ENCODE data around the gene SEPTIN8. TPM values are rescaled to one million over a fixed set of nuclear protein-coding genes. Genes with fewer than 3 reads are reported as not detected.

Gene SEPTIN8
- total RNA-seq, 1 experiment from 2014 or later = 24.2 TPM

DNA sequence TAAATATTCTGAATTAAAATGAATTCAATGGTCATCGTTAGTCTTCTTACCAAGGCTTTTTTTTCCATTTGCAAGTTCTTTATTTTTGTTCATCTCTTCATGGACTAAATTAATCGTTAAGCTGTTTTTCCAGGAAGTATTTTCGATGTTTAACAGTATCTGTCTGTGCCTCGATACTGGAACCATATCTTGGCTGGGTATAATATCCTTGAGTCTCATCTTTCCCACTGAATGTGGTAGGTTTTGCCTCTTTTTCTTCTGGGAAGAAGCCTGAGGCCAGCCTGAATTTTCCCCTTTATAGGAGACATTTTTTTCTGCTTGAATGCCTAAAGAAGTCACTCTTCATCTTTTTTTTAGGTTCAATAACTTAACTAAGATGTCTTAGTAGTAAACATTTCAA, 4.0 kb upstream of the SEPTIN8 start:
- H3F3A ChIP-seq (ENCODE audit: insufficient read depth, low read depth) = 0 out of 2 replicates have a peak, but pooled peaks cover 5% of the 10 kb centered on the region
- POLR2A ChIA-PET (ENCODE audit: unreplicated experiment) = interaction anchor here (0.9 kb wide), 1 partner anchor 32 kb away, joined by 11 read pairs; no protein-coding TSS in a partner anchor
- H3K27ac ChIP-seq = no peak overlapping the region
- TF ChIP-seq EZH2 (IDR thresholded peaks at IDR 0.05; ENCODE audit: low read depth) = no peak
- TF ChIP-seq, protein P1, sequence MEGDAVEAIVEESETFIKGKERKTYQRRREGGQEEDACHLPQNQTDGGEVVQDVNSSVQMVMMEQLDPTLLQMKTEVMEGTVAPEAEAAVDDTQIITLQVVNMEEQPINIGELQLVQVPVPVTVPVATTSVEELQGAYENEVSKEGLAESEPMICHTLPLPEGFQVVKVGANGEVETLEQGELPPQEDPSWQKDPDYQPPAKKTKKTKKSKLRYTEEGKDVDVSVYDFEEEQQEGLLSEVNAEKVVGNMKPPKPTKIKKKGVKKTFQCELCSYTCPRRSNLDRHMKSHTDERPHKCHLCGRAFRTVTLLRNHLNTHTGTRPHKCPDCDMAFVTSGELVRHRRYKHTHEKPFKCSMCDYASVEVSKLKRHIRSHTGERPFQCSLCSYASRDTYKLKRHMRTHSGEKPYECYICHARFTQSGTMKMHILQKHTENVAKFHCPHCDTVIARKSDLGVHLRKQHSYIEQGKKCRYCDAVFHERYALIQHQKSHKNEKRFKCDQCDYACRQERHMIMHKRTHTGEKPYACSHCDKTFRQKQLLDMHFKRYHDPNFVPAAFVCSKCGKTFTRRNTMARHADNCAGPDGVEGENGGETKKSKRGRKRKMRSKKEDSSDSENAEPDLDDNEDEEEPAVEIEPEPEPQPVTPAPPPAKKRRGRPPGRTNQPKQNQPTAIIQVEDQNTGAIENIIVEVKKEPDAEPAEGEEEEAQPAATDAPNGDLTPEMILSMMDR (conservative IDR thresholded peaks at IDR 0.05) = no peak
- H4K20me1 ChIP-seq (ENCODE audit: insufficient read depth) = no peaks in the 10 kb centered on the region
- DNase-seq = no peak
- no peak overlapping the region for H2AFZ ChIP-seq
- intact Hi-C loops (cut with micrococcal nuclease; ENCODE audit: unreplicated experiment) = no loop called here
- H3K4me1 ChIP-seq (replicated peaks; ENCODE audit: insufficient read depth) = peaks cover 3% of the 10 kb centered on the region
- no peak overlapping the region for H3K4me2 ChIP-seq
- CTCF ChIA-PET = interaction anchor here (0.6 kb wide), 1 partner anchor 393 kb away, joined by 3 read pairs; no protein-coding TSS in a partner anchor
- H3K27me3 ChIP-seq (ENCODE audit: insufficient read depth, low read depth) = no peaks in the 10 kb centered on the region; the same call in 1 of the 2 replicates
- H3K4me3 ChIP-seq = no peak overlapping the region
- BruUV-seq (replicated peaks) = no TSS peak
- H3K36me3 ChIP-seq (ENCODE audit: low read depth) = no peaks in the 10 kb centered on the region
- H3K79me2 ChIP-seq (ENCODE audit: low read depth) = no peaks in the 10 kb centered on the region
- H3K9me2 ChIP-seq (ENCODE audit: insufficient read depth) = no peaks in the 10 kb centered on the region
- H3K9me3 ChIP-seq (ENCODE audit: insufficient read depth, low read depth) = no peaks in the 10 kb centered on the region

DNA sequence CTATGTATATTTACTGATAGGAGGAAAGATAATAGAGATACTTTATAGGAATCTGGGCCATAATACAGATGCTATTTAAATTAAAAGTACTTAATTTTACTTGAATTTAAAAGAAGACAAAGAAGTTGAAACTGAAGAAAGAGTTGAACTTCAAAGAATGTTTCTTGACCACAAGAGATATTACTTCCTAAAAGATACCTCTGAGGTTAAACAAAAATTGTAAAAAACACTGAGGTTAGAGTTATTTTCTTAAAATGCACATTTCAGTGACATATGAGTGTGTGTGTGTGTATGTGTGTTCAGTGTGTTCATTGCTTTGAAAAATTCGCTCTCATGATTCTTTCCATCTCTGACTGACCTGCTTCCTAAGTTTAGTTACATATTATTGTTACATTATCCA, 3.5 kb upstream of the SEPTIN8 start:
- TF ChIP-seq, protein P1 (conservative IDR thresholded peaks at IDR 0.05) = no peak
- TF ChIP-seq EZH2 (IDR thresholded peaks at IDR 0.05; ENCODE audit: low read depth) = no peak
- Histone ChIP-seq H3K79me2 (ENCODE audit: low read depth) (no peaks in the 10 kb centered on the region), H3F3A (ENCODE audit: insufficient read depth, low read depth) (0 out of 2 replicates have a peak, but pooled peaks cover 5% of the 10 kb centered on the region), H3K36me3 (ENCODE audit: low read depth) (no peaks in the 10 kb centered on the region), H3K9me3 (ENCODE audit: insufficient read depth, low read depth) (no peaks in the 10 kb centered on the region), H3K4me3 (no peak overlapping the region), H3K9me2 (ENCODE audit: insufficient read depth) (no peaks in the 10 kb centered on the region), H4K20me1 (ENCODE audit: insufficient read depth) (no peaks in the 10 kb centered on the region), H2AFZ (no peak overlapping the region), H3K4me1 (replicated peaks; ENCODE audit: insufficient read depth) (peaks cover 8% of the 10 kb centered on the region), H3K27me3 (ENCODE audit: insufficient read depth, low read depth) (no peaks in the 10 kb centered on the region; the same call in 1 of the 2 replicates), H3K4me2 (no peak overlapping the region), H3K27ac (no peak overlapping the region)
- BruUV-seq (replicated peaks) = no TSS peak
- intact Hi-C loops (cut with micrococcal nuclease; ENCODE audit: unreplicated experiment) = no loop called here
- DNase-seq = no peak
- CTCF ChIA-PET = no interaction called here
- POLR2A ChIA-PET (ENCODE audit: unreplicated experiment) = interaction anchor here (0.9 kb wide), 1 partner anchor 33 kb away, joined by 11 read pairs; no protein-coding TSS in a partner anchor

DNA sequence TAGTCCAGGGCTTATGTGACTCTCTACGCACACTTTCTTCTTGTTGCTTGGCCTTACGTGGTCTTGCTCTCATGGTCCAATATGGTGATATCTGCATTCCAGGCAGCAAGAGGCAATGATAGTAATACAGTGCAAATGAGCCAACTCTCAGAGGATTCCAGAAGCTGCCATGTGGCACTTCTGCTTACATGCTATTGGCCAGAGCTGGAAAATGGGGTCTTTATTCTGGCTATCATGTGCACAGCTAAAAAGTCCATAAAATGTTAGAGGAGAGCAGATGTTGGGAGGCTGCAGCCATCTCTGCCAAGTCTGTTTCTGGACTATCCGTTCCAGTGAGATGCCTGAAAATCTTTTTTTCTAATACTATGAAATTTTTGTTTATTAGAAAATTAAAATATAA, 2.9 kb upstream of the SEPTIN8 start:
- intact Hi-C loops (cut with micrococcal nuclease; ENCODE audit: unreplicated experiment) = no loop called here
- POLR2A ChIA-PET (ENCODE audit: unreplicated experiment) = no interaction called here
- H3K27me3 ChIP-seq (ENCODE audit: insufficient read depth, low read depth) = no peaks in the 10 kb centered on the region; the same call in 1 of the 2 replicates
- no peak for DNase-seq
- no peaks in the 10 kb centered on the region for H3K36me3 ChIP-seq (ENCODE audit: low read depth)
- H3K27ac ChIP-seq = no peak overlapping the region
- H3K9me3 ChIP-seq (ENCODE audit: insufficient read depth, low read depth) = no peaks in the 10 kb centered on the region
- H3K4me2 ChIP-seq = no peak overlapping the region
- H2AFZ ChIP-seq = no peak overlapping the region
- no peak overlapping the region for H3K4me3 ChIP-seq
- no peaks in the 10 kb centered on the region for H3K9me2 ChIP-seq (ENCODE audit: insufficient read depth)
- H3K4me1 ChIP-seq (replicated peaks; ENCODE audit: insufficient read depth) = peaks cover 14% of the 10 kb centered on the region
- TF ChIP-seq, protein P1 (conservative IDR thresholded peaks at IDR 0.05) = no peak
- TF ChIP-seq EZH2 (IDR thresholded peaks at IDR 0.05; ENCODE audit: low read depth) = no peak
- CTCF ChIA-PET = no interaction called here
- peaks cover 4% of the 10 kb centered on the region; the same call in 1 of the 2 replicates for H3K79me2 ChIP-seq (ENCODE audit: low read depth)
- no TSS peak for BruUV-seq (replicated peaks)
- no peaks in the 10 kb centered on the region for H4K20me1 ChIP-seq (ENCODE audit: insufficient read depth)
- 0 out of 2 replicates have a peak, but pooled peaks cover 5% of the 10 kb centered on the region for H3F3A ChIP-seq (ENCODE audit: insufficient read depth, low read depth)

All from PC-9 (cell line).